ENCODE measurements around the gene TSPAN18.

The TSPAN18 gene

GRCh38 chr11:44904261-44905020 lies 177.7 kb downstream of the TSPAN18 start:
- DNase-seq: no peak

- no peak for DNase-seq
Measured at GRCh38 chr11:44905131-44905866, 178.5 kb downstream of the TSPAN18 start.

- DNase-seq: no peak
Measured at GRCh38 chr11:44906649-44907048, 179.9 kb downstream of the TSPAN18 start.

- DNase-seq: no peak
Measured at GRCh38 chr11:44909557-44909956, 182.8 kb downstream of the TSPAN18 start.

- DNase-seq: no peak
Measured at GRCh38 chr11:44910591-44910990, 183.8 kb downstream of the TSPAN18 start.

GRCh38 chr11:44911029-44911814 lies 184.5 kb downstream of the TSPAN18 start:
- peak; percentile 92 for DNase-seq

GRCh38 chr11:44912270-44912987 lies 185.7 kb downstream of the TSPAN18 start:
- no peak for DNase-seq

GRCh38 chr11:44913502-44913901 lies 186.7 kb downstream of the TSPAN18 start:
- DNase-seq: no peak

GRCh38 chr11:44914105-44914504 lies 187.3 kb downstream of the TSPAN18 start:
- no peak for DNase-seq

GRCh38 chr11:44915004-44915403 lies 188.2 kb downstream of the TSPAN18 start:
- no peak for DNase-seq

GRCh38 chr11:44915621-44916020 lies 188.9 kb downstream of the TSPAN18 start:
- DNase-seq: no peak

GRCh38 chr11:44916331-44916730 lies 189.6 kb downstream of the TSPAN18 start:
- no peak for DNase-seq

GRCh38 chr11:44916801-44917385 lies 190.1 kb downstream of the TSPAN18 start:
- DNase-seq: peak; percentile 43

- DNase-seq: no peak
Measured at GRCh38 chr11:44917741-44918140, 191.0 kb downstream of the TSPAN18 start.

GRCh38 chr11:44920451-44920850 lies 193.7 kb downstream of the TSPAN18 start:
- no peak for DNase-seq

- DNase-seq: no peak
Measured at GRCh38 chr11:44923115-44923514, 196.4 kb downstream of the TSPAN18 start.

GRCh38 chr11:44923806-44924205 lies 197.0 kb downstream of the TSPAN18 start:
- no peak for DNase-seq

- no peak for DNase-seq
Measured at GRCh38 chr11:44926036-44926435, 199.3 kb downstream of the TSPAN18 start.

- DNase-seq: peak; percentile 45
Measured at GRCh38 chr11:44927174-44927661, 200.5 kb downstream of the TSPAN18 start.

- DNase-seq: no peak
Measured at GRCh38 chr11:44928144-44928543, 201.4 kb downstream of the TSPAN18 start.

GRCh38 chr11:44928816-44929215 lies 202.1 kb downstream of the TSPAN18 start:
- DNase-seq: no peak

- no peak for DNase-seq
Measured at GRCh38 chr11:44930588-44931302, 204.0 kb downstream of the TSPAN18 start.
